Stimulated activated CD8-positive, alpha-beta memory T cell treated with anti-CD3 and anti-CD28 coated beads, Interleukin-15, amount 100 ng/mL, for 48 hours (primary cell): ENCODE measurements around the gene CXCR3.

Experiments used
- DNase-seq, 2 donors: peaks; one replicate each; pipeline ENCODE4 v3.0.0-alpha.2; 2020; ENCODE audit warnings: low read depth in 2 of 2

CXCR3 gene

GRCh38 chrX:71637253-71637618 is 18.9 kb upstream of the CXCR3 start:
- no peak for DNase-seq

GRCh38 chrX:71636438-71637252 is 18.3 kb upstream of the CXCR3 start:
- DNase-seq, result no peak

- no peak for DNase-seq
Measured at GRCh38 chrX:71634366-71634765, 16.1 kb upstream of the CXCR3 start.

GRCh38 chrX:71632923-71633657 is 14.8 kb upstream of the CXCR3 start:
- DNase-seq, result no peak

GRCh38 chrX:71629467-71629866 is 11.2 kb upstream of the CXCR3 start:
- no peak for DNase-seq

GRCh38 chrX:71627588-71628404 is 9.5 kb upstream of the CXCR3 start:
- DNase-seq, result no peak

GRCh38 chrX:71626576-71626975 is 8.3 kb upstream of the CXCR3 start:
- no peak for DNase-seq

GRCh38 chrX:71625471-71625870 is 7.2 kb upstream of the CXCR3 start:
- DNase-seq, result no peak

GRCh38 chrX:71623714-71624113 is 5.4 kb upstream of the CXCR3 start:
- DNase-seq, result no peak

- peak; percentile 54 to 72 for DNase-seq
Measured at GRCh38 chrX:71622576-71623450, 4.5 kb upstream of the CXCR3 start.

GRCh38 chrX:71622032-71622575 is 3.8 kb upstream of the CXCR3 start:
- DNase-seq, result no peak

- DNase-seq, result no peak
Measured at GRCh38 chrX:71621603-71622002, 3.3 kb upstream of the CXCR3 start.

- DNase-seq, result no peak
Measured at GRCh38 chrX:71619986-71620385, 1.7 kb upstream of the CXCR3 start.

GRCh38 chrX:71619193-71619592 is 882 bp upstream of the CXCR3 start:
- DNase-seq, result peak; percentile 57 to 69

GRCh38 chrX:71618787-71619186 is 476 bp upstream of the CXCR3 start:
- no peak for DNase-seq

GRCh38 chrX:71617742-71618141 is 569 bp downstream of the CXCR3 start:
- no peak for DNase-seq

- no peak for DNase-seq
Measured at GRCh38 chrX:71616672-71617529, 1.4 kb downstream of the CXCR3 start.

GRCh38 chrX:71615954-71616353 is 2.4 kb downstream of the CXCR3 start:
- DNase-seq, result no peak

- DNase-seq, result no peak
Measured at GRCh38 chrX:71615056-71615455, 3.3 kb downstream of the CXCR3 start.

- DNase-seq, result no peak
Measured at GRCh38 chrX:71612256-71612655, 6.1 kb downstream of the CXCR3 start.
